ENCODE measurements around the gene CDH4. TPM values are rescaled to one million over a fixed set of nuclear protein-coding genes. Genes with fewer than 3 reads are reported as not detected.

Gene CDH4
- total RNA-seq, 4 donors from 2014 or later = not detected

DNA sequence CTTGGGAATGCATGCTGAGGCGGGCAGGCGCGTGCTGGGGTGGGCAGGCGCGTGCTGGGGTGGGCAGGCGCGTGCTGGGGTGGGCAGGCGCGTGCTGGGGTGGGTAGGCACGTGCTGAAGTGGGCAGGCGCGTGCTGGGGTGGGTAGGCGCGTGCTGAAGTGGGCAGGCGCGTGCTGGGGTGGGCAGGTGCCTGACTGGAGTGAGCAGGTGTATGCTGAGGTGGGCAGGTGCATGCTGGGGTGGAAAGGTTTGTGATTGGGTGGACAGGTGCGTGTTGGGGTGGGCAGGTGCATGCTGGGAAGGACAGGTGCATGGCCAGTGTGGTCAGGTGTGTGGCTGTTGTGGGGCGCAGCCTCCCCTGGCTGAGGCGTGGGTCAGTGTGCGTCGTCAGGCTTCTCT is 404.1 kb downstream of the CDH4 start:
- Histone ChIP-seq H3K27me3 (no peaks in the 10 kb centered on the region), H3K36me3 (no peaks in the 10 kb centered on the region), H3K4me1 (no peaks in the 10 kb centered on the region), H3K9me3 (no peaks in the 10 kb centered on the region), H3K4me3 (no peak overlapping the region), H3K27ac (no peak overlapping the region)
- TF ChIP-seq POLR2A (IDR thresholded peaks at IDR 0.05) = no peak
- TF ChIP-seq POLR2AphosphoS5 (IDR thresholded peaks at IDR 0.05) = no peak
- no peak for TF ChIP-seq EP300 (IDR thresholded peaks at IDR 0.05; ENCODE audit: low read depth)
- TF ChIP-seq CTCF (IDR thresholded peaks at IDR 0.05) = no peak
- 80 to 84% methylated on average over 6 to 21 of the region's 21 CpGs for WGBS, 2 donors (ENCODE audit: low coverage in 1 of 2)
- in situ Hi-C loops (cut with MboI; ENCODE audit: low pct_ligation_motif_present in 1 of 4, low pct_unique_long_range_greater_than_20kb in 1 of 4, low sequenced_read_pairs in 3 of 4) = no loop called here
- intact Hi-C loops (cut with DNase I; ENCODE audit: low total_unique reads) = loop anchor here (10.0 kb wide), 1 partner anchor 759 kb away; no protein-coding TSS in a partner anchor
- no peak for DNase-seq

DNA sequence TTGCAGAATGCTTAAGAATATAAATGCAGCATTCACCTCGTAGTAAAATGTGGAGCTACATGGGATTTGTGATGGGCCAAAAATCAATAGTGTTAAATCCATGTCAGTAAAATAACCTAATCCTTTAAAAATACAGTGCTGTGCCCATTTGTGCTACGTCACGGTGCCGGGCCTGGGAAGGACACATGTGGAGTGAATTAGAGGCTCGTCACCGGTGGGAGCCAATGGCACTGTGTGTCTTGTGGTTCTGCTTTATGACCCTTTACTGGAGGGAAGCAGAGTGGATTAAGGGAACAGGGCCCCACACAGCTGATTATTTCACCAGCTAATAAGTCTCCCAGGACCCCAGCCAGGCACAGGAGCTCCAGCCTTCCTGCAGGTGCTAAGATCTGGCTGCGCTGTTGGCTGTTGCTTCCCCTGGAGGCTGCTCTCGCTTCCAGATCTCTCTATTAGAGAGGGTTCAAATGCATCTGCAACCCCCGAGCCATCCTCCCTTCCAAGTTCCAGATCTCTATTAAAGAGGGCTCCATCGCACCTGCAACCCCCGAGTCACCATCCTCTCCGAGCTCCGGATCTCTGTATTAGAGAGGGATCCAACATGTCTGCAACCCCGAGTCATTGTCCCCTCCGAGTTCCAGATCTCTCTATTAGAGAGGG is 405.8 kb downstream of the CDH4 start:
- TF ChIP-seq POLR2A (IDR thresholded peaks at IDR 0.05) = no peak
- TF ChIP-seq POLR2AphosphoS5 (IDR thresholded peaks at IDR 0.05) = no peak
- TF ChIP-seq EP300 (IDR thresholded peaks at IDR 0.05; ENCODE audit: low read depth) = no peak
- no peak for TF ChIP-seq CTCF (IDR thresholded peaks at IDR 0.05)

DNA sequence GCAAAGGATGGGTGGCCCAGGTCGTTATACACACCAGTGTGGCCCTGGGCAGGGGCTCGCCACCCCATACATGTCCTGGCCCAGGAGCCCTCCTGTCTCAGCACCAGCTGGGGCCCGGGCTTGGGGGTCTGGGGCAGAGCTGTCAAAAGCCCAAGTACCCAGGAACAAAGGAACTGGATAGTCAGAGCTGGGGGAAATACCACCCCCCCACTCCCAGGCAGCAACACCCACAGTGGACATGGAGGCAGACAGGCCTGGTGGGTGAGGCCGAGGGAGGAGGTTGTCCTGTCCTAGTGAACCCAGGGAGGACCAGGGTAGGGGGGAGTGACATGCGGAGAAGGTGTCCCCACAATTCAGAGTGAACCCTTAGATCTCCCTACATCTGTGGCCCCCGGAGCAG is 406.5 kb downstream of the CDH4 start:
- intact Hi-C loops (cut with DNase I; ENCODE audit: low total_unique reads) (loop anchor here (10.0 kb wide), 1 partner anchor 756 kb away; no protein-coding TSS in a partner anchor), in situ Hi-C loops (cut with MboI; ENCODE audit: low pct_ligation_motif_present in 1 of 4, low pct_unique_long_range_greater_than_20kb in 1 of 4, low sequenced_read_pairs in 3 of 4) (no loop called here)

More for the DNA sequence above, 405.8 kb downstream of the CDH4 start:
- Histone ChIP-seq H3K4me3 (no peak overlapping the region), H3K9me3 (no peaks in the 10 kb centered on the region), H3K36me3 (no peaks in the 10 kb centered on the region), H3K27ac (no peak overlapping the region), H3K4me1 (no peaks in the 10 kb centered on the region), H3K27me3 (no peaks in the 10 kb centered on the region)
- in situ Hi-C loops (cut with MboI; ENCODE audit: low pct_ligation_motif_present in 1 of 4, low pct_unique_long_range_greater_than_20kb in 1 of 4, low sequenced_read_pairs in 3 of 4) = no loop called here
- WGBS, 2 donors (ENCODE audit: low coverage in 1 of 2) = 81 to 85% methylated on average over 6 to 15 of the region's 15 CpGs
- DNase-seq = no peak
- intact Hi-C loops (cut with DNase I; ENCODE audit: low total_unique reads) = loop anchor here (10.0 kb wide), 1 partner anchor 757 kb away; no protein-coding TSS in a partner anchor

More for the DNA sequence above, 406.5 kb downstream of the CDH4 start:
- Histone ChIP-seq H3K27ac (no peak overlapping the region), H3K4me3 (no peak overlapping the region), H3K36me3 (no peaks in the 10 kb centered on the region), H3K9me3 (no peaks in the 10 kb centered on the region), H3K4me1 (no peaks in the 10 kb centered on the region), H3K27me3 (no peaks in the 10 kb centered on the region)
- 78% methylated on average over 6 of the region's 6 CpGs; no CpG with 5 or more reads in 1 of the 2 donors for WGBS, 2 donors (ENCODE audit: low coverage in 1 of 2)
- no peak for DNase-seq
- TF ChIP-seq POLR2A (IDR thresholded peaks at IDR 0.05) = no peak
- no peak for TF ChIP-seq CTCF (IDR thresholded peaks at IDR 0.05)
